Measurements from ENCODE around the gene RNH1. TPM values are rescaled to one million over a fixed set of nuclear protein-coding genes. Genes with fewer than 3 reads are reported as not detected.

The RNH1 gene
- total RNA-seq, 2 experiments from 2014 or later = 94.7 to 97.2 TPM

- Mint-ChIP-seq H3K9me3 (no peaks in the 10 kb centered on the region), H3K27ac (no peak overlapping the region), H3K36me3 (peaks cover 1% of the 10 kb centered on the region), H3K4me3 (no peak overlapping the region), H3K4me1 (no peaks in the 10 kb centered on the region), H3K27me3 (no peaks in the 10 kb centered on the region)
- no peak for DNase-seq
Observed at GRCh38 chr11:488579-488978, 18.5 kb downstream of the RNH1 start.

DNA sequence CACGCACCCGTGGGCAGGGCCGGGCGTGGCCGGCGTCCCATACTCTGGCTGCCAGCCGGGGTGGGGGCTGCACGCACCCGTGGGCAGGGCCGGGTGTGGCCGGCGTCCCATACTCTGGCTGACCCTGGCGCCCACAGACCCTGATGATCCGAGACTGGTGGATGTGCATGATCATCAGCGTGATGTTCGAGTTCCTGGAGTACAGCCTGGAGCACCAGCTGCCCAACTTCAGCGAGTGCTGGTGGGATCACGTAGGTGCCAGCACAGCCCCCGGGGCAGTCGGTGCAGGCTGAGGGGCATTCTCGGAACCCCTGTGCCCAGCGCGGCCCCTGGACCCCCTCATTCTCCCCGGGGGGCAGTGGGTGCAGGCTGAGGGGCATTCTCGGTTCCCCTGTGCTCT is 19.0 kb downstream of the RNH1 start:
- Mint-ChIP-seq H3K27ac (no peak overlapping the region), H3K4me3 (no peak overlapping the region), H3K9me3 (no peaks in the 10 kb centered on the region), H3K4me1 (no peaks in the 10 kb centered on the region), H3K36me3 (peaks cover 1% of the 10 kb centered on the region), H3K27me3 (no peaks in the 10 kb centered on the region)
- DNase-seq = no peak

DNA sequence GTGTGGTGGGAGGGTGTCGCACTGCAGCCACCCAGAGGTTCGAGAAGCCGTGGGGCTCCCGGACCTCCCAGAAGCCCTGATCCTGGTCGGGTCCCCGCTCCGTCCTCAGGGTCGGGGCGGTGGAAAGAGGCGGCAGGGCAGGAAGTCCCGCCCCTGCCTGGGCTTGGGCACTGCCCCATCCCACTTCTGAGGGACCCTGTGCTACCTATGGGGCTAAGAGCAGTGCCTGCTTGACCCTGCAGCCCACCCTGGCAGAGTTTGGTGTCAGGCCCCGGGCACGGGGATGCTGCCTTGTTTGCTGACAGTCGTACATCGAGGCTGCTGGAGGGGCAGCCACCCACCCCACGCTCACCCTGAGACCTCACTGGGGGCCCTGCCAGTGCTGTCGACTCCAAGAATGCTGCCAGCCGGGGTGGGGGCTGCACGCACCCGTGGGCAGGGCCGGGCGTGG is 19.4 kb downstream of the RNH1 start:
- Mint-ChIP-seq H3K9me3 (no peaks in the 10 kb centered on the region), H3K4me1 (no peaks in the 10 kb centered on the region), H3K36me3 (peaks cover 1% of the 10 kb centered on the region), H3K27ac (no peak overlapping the region), H3K4me3 (no peak overlapping the region), H3K27me3 (no peaks in the 10 kb centered on the region)
- no peak for DNase-seq

DNA sequence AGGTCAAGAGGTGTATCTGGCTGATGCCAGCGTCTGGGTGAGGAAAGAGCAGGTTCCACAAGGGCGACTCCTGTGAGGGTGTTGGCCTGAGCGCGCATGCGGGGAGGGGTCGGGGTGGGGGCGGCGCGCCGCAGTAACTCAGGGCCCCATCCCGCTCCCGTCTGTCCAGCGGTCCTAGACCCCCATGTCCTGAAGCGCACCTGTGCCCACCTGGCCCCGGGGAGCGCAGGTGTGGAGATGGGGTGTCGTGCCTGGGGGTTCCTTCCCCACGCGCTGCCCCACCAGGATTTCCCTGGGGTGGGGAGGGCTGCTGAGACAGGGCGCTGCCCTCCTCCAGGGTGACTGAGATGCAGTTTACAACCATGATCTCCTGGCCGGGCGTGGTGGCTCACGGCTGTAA is 20.9 kb downstream of the RNH1 start:
- no peaks in the 10 kb centered on the region for H3K9me3 Mint-ChIP-seq
- no peaks in the 10 kb centered on the region for H3K36me3 Mint-ChIP-seq
- no peak overlapping the region for H3K4me3 Mint-ChIP-seq
- DNase-seq = no peak
- H3K27me3 Mint-ChIP-seq = no peaks in the 10 kb centered on the region
- H3K27ac Mint-ChIP-seq = no peak overlapping the region
- H3K4me1 Mint-ChIP-seq = no peaks in the 10 kb centered on the region

GRCh38 chr11:484616-485015 is 22.4 kb downstream of the RNH1 start:
- peaks cover 2% of the 10 kb centered on the region for H3K36me3 Mint-ChIP-seq
- no peaks in the 10 kb centered on the region for H3K27me3 Mint-ChIP-seq
- no peak overlapping the region for H3K4me3 Mint-ChIP-seq
- H3K9me3 Mint-ChIP-seq = no peaks in the 10 kb centered on the region
- DNase-seq = no peak
- H3K4me1 Mint-ChIP-seq = no peaks in the 10 kb centered on the region
- no peak overlapping the region for H3K27ac Mint-ChIP-seq

- H3K9me3 Mint-ChIP-seq = no peaks in the 10 kb centered on the region
- no peak overlapping the region for H3K27ac Mint-ChIP-seq
- no peak for DNase-seq
- peaks cover 2% of the 10 kb centered on the region for H3K36me3 Mint-ChIP-seq
- no peaks in the 10 kb centered on the region for H3K4me1 Mint-ChIP-seq
- H3K4me3 Mint-ChIP-seq = no peak overlapping the region
- no peaks in the 10 kb centered on the region for H3K27me3 Mint-ChIP-seq
Observed at GRCh38 chr11:479311-479710, 27.7 kb downstream of the RNH1 start.

DNA sequence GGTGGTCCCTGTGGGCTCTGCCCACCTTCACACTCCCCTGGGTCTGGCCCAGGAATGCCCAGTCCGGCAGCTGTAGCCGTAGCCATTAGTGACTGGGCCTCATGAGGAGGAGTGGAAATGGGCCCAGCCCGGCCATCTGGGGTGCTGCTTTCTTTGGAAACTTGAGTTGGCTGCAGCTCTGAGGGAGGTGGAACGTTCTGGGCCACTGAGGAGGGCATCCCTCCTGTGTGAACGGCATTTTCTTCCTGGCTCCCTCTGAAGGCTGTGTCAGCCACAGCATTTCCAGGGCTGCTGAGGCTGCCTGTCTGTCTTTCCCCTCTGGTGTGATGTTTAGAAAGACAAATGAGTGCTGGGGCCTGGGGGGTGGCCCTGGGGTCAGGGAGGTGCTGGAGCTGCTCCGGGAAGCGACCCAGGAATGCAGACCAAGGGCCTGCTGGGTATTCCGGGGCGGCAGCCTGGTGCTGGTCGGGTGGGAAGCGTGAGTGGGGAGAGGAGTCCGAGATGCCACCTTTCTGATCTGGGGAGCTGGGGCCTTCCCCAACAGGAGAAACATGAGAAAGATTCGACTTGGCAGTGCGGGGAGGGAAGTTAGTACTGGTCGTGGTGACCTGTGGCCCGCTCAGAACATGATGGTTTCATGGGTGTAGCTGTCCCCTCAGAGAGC is 29.9 kb downstream of the RNH1 start:
- no peaks in the 10 kb centered on the region for H3K27me3 Mint-ChIP-seq
- H3K27ac Mint-ChIP-seq = no peak overlapping the region
- H3K4me1 Mint-ChIP-seq = no peaks in the 10 kb centered on the region
- DNase-seq = no peak
- peaks cover 2% of the 10 kb centered on the region for H3K36me3 Mint-ChIP-seq
- H3K4me3 Mint-ChIP-seq = no peak overlapping the region
- H3K9me3 Mint-ChIP-seq = no peaks in the 10 kb centered on the region

GRCh38 chr11:476416-476815 is 30.6 kb downstream of the RNH1 start:
- Mint-ChIP-seq H3K4me3 (no peak overlapping the region), H3K27me3 (no peaks in the 10 kb centered on the region), H3K36me3 (peaks cover 2% of the 10 kb centered on the region), H3K9me3 (no peaks in the 10 kb centered on the region), H3K4me1 (no peaks in the 10 kb centered on the region), H3K27ac (no peak overlapping the region)
- no peak for DNase-seq

DNA sequence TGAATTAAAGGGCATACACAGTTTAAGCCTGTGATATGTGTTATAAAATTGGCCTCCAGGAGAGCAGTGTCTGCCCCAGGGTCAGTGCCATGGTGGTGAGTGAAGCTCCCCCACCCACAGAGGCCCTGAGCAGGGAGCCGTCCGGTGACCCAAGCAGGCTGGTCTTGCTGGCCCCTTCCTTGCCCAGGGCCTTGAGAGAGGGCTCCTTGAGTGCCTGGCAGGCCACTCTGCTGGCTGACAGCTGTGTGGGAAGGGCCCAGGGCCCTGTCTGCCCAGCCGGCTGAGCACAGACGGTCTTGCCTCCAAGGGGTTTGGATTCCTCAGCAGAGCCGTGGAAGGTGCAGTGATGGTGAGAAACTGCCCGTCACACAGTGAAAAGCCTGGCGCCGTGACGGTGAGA is 31.1 kb downstream of the RNH1 start:
- Mint-ChIP-seq H3K27me3 (no peaks in the 10 kb centered on the region), H3K36me3 (peaks cover under 1% of the 10 kb centered on the region), H3K4me3 (no peak overlapping the region), H3K27ac (no peak overlapping the region), H3K9me3 (no peaks in the 10 kb centered on the region), H3K4me1 (no peaks in the 10 kb centered on the region)
- no peak for DNase-seq

DNA sequence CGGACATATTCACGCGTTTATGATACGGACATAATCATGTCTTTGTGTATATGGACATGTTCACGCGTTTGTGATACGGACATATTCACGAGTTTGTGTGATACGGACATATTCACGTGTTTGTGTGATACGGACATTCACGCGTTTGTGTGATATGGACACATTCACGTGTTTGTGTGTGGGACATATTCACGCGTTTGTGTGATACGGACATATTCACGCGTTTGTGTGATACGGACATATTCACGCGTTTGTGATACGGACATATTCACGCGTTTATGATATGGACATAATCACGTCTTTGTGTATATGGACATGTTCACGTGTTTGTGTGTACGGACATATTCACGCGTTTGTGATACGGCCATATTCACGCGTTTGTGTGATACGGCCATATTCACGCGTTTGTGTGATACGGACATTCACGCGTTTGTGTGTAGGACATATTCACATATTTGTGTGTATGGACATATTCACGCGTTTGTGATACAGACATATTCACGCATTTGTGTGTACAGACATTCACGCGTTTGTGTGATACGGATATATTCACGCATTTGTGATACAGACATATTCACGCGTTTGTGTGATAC is 32.0 kb downstream of the RNH1 start:
- H3K36me3 Mint-ChIP-seq = no peaks in the 10 kb centered on the region

GRCh38 chr11:473962-474785 is 32.9 kb downstream of the RNH1 start:
- Mint-ChIP-seq H3K4me3 (no peak overlapping the region), H3K4me1 (no peaks in the 10 kb centered on the region), H3K36me3 (no peaks in the 10 kb centered on the region), H3K27me3 (no peaks in the 10 kb centered on the region), H3K9me3 (no peaks in the 10 kb centered on the region), H3K27ac (no peak overlapping the region)
- DNase-seq = no peak

More for the DNA sequence above, 32.0 kb downstream of the RNH1 start:
- Mint-ChIP-seq H3K4me1 (no peaks in the 10 kb centered on the region), H3K4me3 (no peak overlapping the region), H3K27ac (no peak overlapping the region), H3K27me3 (no peaks in the 10 kb centered on the region), H3K9me3 (no peaks in the 10 kb centered on the region)
- DNase-seq = no peak

- H3K36me3 Mint-ChIP-seq = no peaks in the 10 kb centered on the region
- no peaks in the 10 kb centered on the region for H3K9me3 Mint-ChIP-seq
- H3K27me3 Mint-ChIP-seq = no peaks in the 10 kb centered on the region
- H3K27ac Mint-ChIP-seq = no peak overlapping the region
- H3K4me1 Mint-ChIP-seq = no peaks in the 10 kb centered on the region
- no peak for DNase-seq
- no peak overlapping the region for H3K4me3 Mint-ChIP-seq
Observed at GRCh38 chr11:473415-473814, 33.6 kb downstream of the RNH1 start.

GRCh38 chr11:472816-473215 is 34.2 kb downstream of the RNH1 start:
- no peaks in the 10 kb centered on the region for H3K36me3 Mint-ChIP-seq
- H3K9me3 Mint-ChIP-seq = no peaks in the 10 kb centered on the region
- H3K4me1 Mint-ChIP-seq = no peaks in the 10 kb centered on the region
- H3K27me3 Mint-ChIP-seq = no peaks in the 10 kb centered on the region
- no peak overlapping the region for H3K27ac Mint-ChIP-seq
- H3K4me3 Mint-ChIP-seq = no peak overlapping the region
- no peak for DNase-seq

GRCh38 chr11:472272-472671 is 34.8 kb downstream of the RNH1 start:
- Mint-ChIP-seq H3K27ac (no peak overlapping the region), H3K4me1 (no peaks in the 10 kb centered on the region), H3K9me3 (no peaks in the 10 kb centered on the region)

GRCh38 chr11:471468-472145 is 35.4 kb downstream of the RNH1 start:
- Mint-ChIP-seq H3K27ac (no peak overlapping the region), H3K36me3 (peaks cover under 1% of the 10 kb centered on the region), H3K4me1 (no peaks in the 10 kb centered on the region), H3K4me3 (no peak overlapping the region), H3K27me3 (no peaks in the 10 kb centered on the region), H3K9me3 (no peaks in the 10 kb centered on the region)
- no peak for DNase-seq

More at GRCh38 chr11:472272-472671, 34.8 kb downstream of the RNH1 start:
- Mint-ChIP-seq H3K4me3 (no peak overlapping the region), H3K36me3 (no peaks in the 10 kb centered on the region), H3K27me3 (no peaks in the 10 kb centered on the region)
- no peak for DNase-seq
